Suprapubic skin (tissue), 3 donors: ENCODE data around the gene STX1A.

Source experiments
- EP300 ChIP-seq: sonication (generic); formaldehyde crosslinking; IDR thresholded peaks from one replicate; pipeline ENCODE4 v1.6.1; 2017; ENCODE audit warnings: antibody characterized with exemption
- POLR2A ChIP-seq, 2 donors: fragments of 450-650 bp; IDR thresholded peaks; one replicate each; pipeline ENCODE4 v1.6.1; 2017; ENCODE audit warnings: antibody characterized with exemption in 2 of 2, mild to moderate bottlenecking in 2 of 2, moderate library complexity in 2 of 2
- TF ChIP-seq, protein P1 (sequence below), 2 donors: fragments of 200-600 bp in 1 of 2; fragments of 450-650 bp in 1 of 2; sonication (generic) in 1 of 2; IDR thresholded peaks; one replicate each; pipeline ENCODE4 v1.5.1; 2016 to 2019; ENCODE audit warnings: antibody characterized with exemption in 2 of 2, mild to moderate bottlenecking in 1 of 2, moderate library complexity in 1 of 2

DNA sequence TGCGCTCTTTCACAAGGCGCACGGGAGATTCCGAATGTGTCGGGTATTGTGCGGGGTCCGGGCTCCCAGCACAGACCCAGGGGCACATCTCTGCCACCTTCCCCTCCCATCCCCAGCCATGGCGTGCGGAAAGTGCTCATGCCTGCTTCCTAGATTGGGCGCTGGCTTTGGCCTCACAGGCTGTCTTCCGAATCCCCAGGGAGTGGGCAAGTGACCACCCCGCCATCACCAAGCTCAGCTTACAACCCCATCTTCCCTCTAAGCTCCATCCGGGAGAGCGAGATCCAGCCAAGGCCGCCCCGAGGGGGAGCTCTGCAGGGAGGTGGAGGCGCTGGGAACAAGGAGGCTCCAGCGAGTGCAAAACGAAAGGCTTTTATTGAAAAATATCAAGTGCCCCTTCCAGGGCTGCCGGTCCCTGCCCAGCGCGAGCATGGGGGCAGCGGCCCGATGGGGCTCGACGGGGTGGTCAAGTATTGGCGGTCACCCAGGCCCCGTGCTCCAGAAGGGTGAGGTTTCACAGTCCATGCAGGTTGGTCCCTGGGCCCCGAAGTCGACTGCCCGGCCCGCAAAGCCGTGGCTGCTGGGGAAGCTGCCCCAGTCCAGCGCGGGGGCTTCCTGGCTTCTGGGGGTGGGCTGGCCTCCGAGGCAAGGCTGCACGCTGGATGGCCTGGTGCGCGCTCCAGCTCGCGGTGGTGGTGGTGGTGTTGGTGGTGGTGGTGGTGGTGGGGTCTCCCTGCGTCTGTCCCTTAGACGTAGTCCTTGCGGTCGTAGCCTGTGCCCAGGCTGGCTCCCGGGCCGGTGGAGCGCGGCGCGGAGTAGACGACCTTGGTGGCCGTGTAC is 49.4 kb upstream of the STX1A start:
- TF ChIP-seq, protein P1, sequence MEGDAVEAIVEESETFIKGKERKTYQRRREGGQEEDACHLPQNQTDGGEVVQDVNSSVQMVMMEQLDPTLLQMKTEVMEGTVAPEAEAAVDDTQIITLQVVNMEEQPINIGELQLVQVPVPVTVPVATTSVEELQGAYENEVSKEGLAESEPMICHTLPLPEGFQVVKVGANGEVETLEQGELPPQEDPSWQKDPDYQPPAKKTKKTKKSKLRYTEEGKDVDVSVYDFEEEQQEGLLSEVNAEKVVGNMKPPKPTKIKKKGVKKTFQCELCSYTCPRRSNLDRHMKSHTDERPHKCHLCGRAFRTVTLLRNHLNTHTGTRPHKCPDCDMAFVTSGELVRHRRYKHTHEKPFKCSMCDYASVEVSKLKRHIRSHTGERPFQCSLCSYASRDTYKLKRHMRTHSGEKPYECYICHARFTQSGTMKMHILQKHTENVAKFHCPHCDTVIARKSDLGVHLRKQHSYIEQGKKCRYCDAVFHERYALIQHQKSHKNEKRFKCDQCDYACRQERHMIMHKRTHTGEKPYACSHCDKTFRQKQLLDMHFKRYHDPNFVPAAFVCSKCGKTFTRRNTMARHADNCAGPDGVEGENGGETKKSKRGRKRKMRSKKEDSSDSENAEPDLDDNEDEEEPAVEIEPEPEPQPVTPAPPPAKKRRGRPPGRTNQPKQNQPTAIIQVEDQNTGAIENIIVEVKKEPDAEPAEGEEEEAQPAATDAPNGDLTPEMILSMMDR (IDR thresholded peaks at IDR 0.05) = no peak
- TF ChIP-seq POLR2A (IDR thresholded peaks at IDR 0.05) (no peak), EP300 (no peak)
